GM23248 (cell line): Measurements from ENCODE around the gene THBS1.

Experiments
- EZH2 ChIP-seq: fragments of 200-600 bp; sonication (generic); IDR thresholded peaks from 2 replicates; pipeline ENCODE4 v1.6.1; 2018; ENCODE audit warnings: antibody characterized with exemption, mild to moderate bottlenecking; ENCODE audit not compliant: insufficient read depth, poor library complexity, severe bottlenecking
- EZH2phosphoT487 ChIP-seq: fragments of 200-600 bp; sonication (generic); IDR thresholded peaks from 2 replicates; pipeline ENCODE4 v1.6.1; 2018; ENCODE audit warnings: antibody characterized with exemption, moderate library complexity, mild to moderate bottlenecking, low read depth; ENCODE audit not compliant: insufficient read depth

- TF ChIP-seq EZH2 (no peak), EZH2phosphoT487 (no peak)
These were observed 7.8 kb downstream of the THBS1 start for GRCh38 chr15:39588531-39589192.
